K562 (cell line): ENCODE results near the gene SERTAD1. TPM values are rescaled to one million over a fixed set of nuclear protein-coding genes. Genes with fewer than 3 reads are reported as not detected.

Source experiments
- ETV5 ChIP-seq: sonication (generic); formaldehyde crosslinking; IDR thresholded peaks from 2 replicates; pipeline ENCODE4 v1.4.0; 2020; ENCODE audit warnings: low read depth, mild to moderate bottlenecking, missing genetic modification reagents
- FIP1L1 ChIP-seq: fragments of 200-400 bp; formaldehyde crosslinking; IDR thresholded peaks from 2 replicates; pipeline ENCODE4 v1.6.1; 2018; ENCODE audit warnings: mild to moderate bottlenecking, low read depth, low read length; ENCODE audit not compliant: poor library complexity, severe bottlenecking
- GTF2E2 ChIP-seq: fragments of 200-800 bp; sonication (Bioruptor generic); IDR thresholded peaks from 2 replicates; pipeline ENCODE4 v1.6.1; 2016; ENCODE audit warnings: missing genetic modification characterization, missing compliant biosample characterization
- GTF2F1 ChIP-seq: IDR thresholded peaks from 2 replicates; pipeline ENCODE4 v1.6.1; 2011; ENCODE audit warnings: low read depth, low read length, improper control_type of control experiment
- HNRNPK ChIP-seq: fragments of 200-400 bp; formaldehyde crosslinking; IDR thresholded peaks from one replicate; pipeline ENCODE4 v1.6.1; 2018; ENCODE audit warnings: mild to moderate bottlenecking, low read depth, low read length; ENCODE audit not compliant: poor library complexity, severe bottlenecking
- HNRNPLL ChIP-seq: fragments of 200-400 bp; formaldehyde crosslinking; IDR thresholded peaks from 2 replicates; pipeline ENCODE4 v1.6.1; 2017; ENCODE audit warnings: low read length, low read depth, mild to moderate bottlenecking; ENCODE audit not compliant: poor library complexity, severe bottlenecking
- NFIC ChIP-seq: fragments of 450-650 bp; IDR thresholded peaks from 2 replicates; pipeline ENCODE4 v1.6.1; 2017; ENCODE audit warnings: mild to moderate bottlenecking, inconsistent platforms
- POU5F1 ChIP-seq: fragments of 150-350 bp; IDR thresholded peaks from 2 replicates; pipeline ENCODE4 v1.6.1; 2014; ENCODE audit warnings: borderline replicate concordance, low read length, low read depth, mild to moderate bottlenecking; ENCODE audit not compliant: partially characterized antibody
- RBM15 ChIP-seq: fragments of 200-400 bp; formaldehyde crosslinking; IDR thresholded peaks from 2 replicates; pipeline ENCODE4 v1.6.1; 2018; ENCODE audit warnings: mild to moderate bottlenecking, low read length, moderate library complexity; ENCODE audit not compliant: insufficient read depth
- RNF2 ChIP-seq: sonication (generic); IDR thresholded peaks from 2 replicates; pipeline ENCODE4 v1.6.1; 2016
- polyA plus RNA-seq, 8 experiments: library from polyadenylated mRNA; depleted of rRNA in 4 of 8; stranded (reverse) in 5 of 8; unstranded in 3 of 8; fragments of >200 nt; fragmentation: Nextera tagmentation in 2 of 8; fragmentation: Illumina TruSeq in 1 of 8; extraction: Ambion mirVana in 2 of 8; extraction: Trizol in 1 of 8; gene quantifications; 2 replicates each; pipeline versions ENCODE4 v1.2.1 to v1.2.3, GENCODE V29; 2011 to 2014; ENCODE audit warnings: inconsistent platforms in 1 of 8, missing spikeins in 1 of 8
- total RNA-seq, 7 experiments: library from RNA; depleted of rRNA in 6 of 7; stranded (reverse); fragments of >200 nt in 6 of 7; fragmentation: Illumina TruSeq in 2 of 7; extraction: Trizol in 2 of 7; gene quantifications; 2 replicates each; pipeline versions ENCODE4 v1.2.1 to v1.2.3, GENCODE V29; 2011 to 2021; ENCODE audit warnings: low replicate concordance in 1 of 7
- TF ChIP-seq, protein P1 (sequence below): fragments of 450-650 bp; IDR thresholded peaks from 2 replicates; pipeline ENCODE4 v1.6.1; 2016; ENCODE audit warnings: low read depth, mild to moderate bottlenecking, moderate library complexity
- TF ChIP-seq, protein P2 (sequence below): IDR thresholded peaks from 2 replicates; pipeline ENCODE4 v1.6.1; 2011; ENCODE audit not compliant: insufficient read length; ENCODE audit errors: extremely low read depth
- TF ChIP-seq, protein P3 (sequence below): sonication (generic); formaldehyde crosslinking; IDR thresholded peaks from 2 replicates; pipeline ENCODE4 v1.8.1; 2023; ENCODE audit warnings: mild to moderate bottlenecking, missing genetic modification reagents
- TF ChIP-seq, protein P4 (sequence below), 2 experiments: fragments of 450-650 bp in 1 of 2; sonication (generic) in 1 of 2; formaldehyde crosslinking in 1 of 2; IDR thresholded peaks; 2 replicates each; pipeline versions ENCODE4 v1.7.1 to v1.9.0; 2016 to 2022; ENCODE audit warnings: inconsistent platforms in 1 of 2, mild to moderate bottlenecking in 1 of 2, missing genetic modification reagents in 1 of 2

Gene SERTAD1
- total and polyA plus RNA-seq, 9 of the 15 experiments (the other 6 are each of a cell fraction or from before 2014, with no cell fraction given): 0.15 to 8.7 (median 4.9) TPM

DNA sequence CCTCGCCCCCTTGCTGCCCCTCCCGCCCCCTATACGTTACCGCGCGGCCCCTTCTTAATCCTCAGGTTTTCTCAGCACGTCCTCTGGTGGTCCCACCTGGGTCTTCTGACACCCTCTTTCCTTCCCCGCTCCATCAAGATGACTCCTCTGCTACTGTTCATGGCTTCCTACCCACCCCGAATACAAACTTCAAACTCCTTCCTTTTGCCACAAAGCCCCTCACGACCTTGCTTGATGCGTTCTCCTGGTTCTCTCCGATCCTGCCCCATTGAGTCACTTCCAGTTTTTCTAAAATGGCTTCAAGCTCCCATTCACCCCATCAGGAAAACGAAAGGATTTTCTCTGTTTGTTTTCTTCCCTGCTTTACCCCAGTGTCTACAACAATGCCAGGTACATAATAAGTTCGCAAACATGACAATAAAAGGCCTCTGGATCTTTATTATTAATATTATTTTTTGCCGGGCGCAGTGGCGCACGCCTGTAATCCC is 19.1 kb upstream of the SERTAD1 start (continued):
- TF ChIP-seq, protein P1, sequence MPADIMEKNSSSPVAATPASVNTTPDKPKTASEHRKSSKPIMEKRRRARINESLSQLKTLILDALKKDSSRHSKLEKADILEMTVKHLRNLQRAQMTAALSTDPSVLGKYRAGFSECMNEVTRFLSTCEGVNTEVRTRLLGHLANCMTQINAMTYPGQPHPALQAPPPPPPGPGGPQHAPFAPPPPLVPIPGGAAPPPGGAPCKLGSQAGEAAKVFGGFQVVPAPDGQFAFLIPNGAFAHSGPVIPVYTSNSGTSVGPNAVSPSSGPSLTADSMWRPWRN: no peak
- TF ChIP-seq, protein P2, sequence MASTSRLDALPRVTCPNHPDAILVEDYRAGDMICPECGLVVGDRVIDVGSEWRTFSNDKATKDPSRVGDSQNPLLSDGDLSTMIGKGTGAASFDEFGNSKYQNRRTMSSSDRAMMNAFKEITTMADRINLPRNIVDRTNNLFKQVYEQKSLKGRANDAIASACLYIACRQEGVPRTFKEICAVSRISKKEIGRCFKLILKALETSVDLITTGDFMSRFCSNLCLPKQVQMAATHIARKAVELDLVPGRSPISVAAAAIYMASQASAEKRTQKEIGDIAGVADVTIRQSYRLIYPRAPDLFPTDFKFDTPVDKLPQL: no peak
- TF ChIP-seq RBM15 (no peak), HNRNPK (no peak), ETV5 (CRISPR knock-in tag) (no peak), FIP1L1 (no peak), HNRNPLL (no peak), POU5F1 (no peak), RNF2 (no peak), NFIC (no peak), GTF2E2 (tag) (no peak), GTF2F1 (no peak)
- TF ChIP-seq, protein P3, sequence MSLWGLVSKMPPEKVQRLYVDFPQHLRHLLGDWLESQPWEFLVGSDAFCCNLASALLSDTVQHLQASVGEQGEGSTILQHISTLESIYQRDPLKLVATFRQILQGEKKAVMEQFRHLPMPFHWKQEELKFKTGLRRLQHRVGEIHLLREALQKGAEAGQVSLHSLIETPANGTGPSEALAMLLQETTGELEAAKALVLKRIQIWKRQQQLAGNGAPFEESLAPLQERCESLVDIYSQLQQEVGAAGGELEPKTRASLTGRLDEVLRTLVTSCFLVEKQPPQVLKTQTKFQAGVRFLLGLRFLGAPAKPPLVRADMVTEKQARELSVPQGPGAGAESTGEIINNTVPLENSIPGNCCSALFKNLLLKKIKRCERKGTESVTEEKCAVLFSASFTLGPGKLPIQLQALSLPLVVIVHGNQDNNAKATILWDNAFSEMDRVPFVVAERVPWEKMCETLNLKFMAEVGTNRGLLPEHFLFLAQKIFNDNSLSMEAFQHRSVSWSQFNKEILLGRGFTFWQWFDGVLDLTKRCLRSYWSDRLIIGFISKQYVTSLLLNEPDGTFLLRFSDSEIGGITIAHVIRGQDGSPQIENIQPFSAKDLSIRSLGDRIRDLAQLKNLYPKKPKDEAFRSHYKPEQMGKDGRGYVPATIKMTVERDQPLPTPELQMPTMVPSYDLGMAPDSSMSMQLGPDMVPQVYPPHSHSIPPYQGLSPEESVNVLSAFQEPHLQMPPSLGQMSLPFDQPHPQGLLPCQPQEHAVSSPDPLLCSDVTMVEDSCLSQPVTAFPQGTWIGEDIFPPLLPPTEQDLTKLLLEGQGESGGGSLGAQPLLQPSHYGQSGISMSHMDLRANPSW (CRISPR knock-in tag): no peak
- TF ChIP-seq, protein P4, sequence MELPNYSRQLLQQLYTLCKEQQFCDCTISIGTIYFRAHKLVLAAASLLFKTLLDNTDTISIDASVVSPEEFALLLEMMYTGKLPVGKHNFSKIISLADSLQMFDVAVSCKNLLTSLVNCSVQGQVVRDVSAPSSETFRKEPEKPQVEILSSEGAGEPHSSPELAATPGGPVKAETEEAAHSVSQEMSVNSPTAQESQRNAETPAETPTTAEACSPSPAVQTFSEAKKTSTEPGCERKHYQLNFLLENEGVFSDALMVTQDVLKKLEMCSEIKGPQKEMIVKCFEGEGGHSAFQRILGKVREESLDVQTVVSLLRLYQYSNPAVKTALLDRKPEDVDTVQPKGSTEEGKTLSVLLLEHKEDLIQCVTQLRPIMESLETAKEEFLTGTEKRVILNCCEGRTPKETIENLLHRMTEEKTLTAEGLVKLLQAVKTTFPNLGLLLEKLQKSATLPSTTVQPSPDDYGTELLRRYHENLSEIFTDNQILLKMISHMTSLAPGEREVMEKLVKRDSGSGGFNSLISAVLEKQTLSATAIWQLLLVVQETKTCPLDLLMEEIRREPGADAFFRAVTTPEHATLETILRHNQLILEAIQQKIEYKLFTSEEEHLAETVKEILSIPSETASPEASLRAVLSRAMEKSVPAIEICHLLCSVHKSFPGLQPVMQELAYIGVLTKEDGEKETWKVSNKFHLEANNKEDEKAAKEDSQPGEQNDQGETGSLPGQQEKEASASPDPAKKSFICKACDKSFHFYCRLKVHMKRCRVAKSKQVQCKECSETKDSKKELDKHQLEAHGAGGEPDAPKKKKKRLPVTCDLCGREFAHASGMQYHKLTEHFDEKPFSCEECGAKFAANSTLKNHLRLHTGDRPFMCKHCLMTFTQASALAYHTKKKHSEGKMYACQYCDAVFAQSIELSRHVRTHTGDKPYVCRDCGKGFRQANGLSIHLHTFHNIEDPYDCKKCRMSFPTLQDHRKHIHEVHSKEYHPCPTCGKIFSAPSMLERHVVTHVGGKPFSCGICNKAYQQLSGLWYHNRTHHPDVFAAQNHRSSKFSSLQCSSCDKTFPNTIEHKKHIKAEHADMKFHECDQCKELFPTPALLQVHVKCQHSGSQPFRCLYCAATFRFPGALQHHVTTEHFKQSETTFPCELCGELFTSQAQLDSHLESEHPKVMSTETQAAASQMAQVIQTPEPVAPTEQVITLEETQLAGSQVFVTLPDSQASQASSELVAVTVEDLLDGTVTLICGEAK (IDR thresholded peaks at IDR 0.05): 0 out of 2 replicates have a peak, but pooled peaks have one; percentile 32
- TF ChIP-seq, protein P4 (CRISPR knock-in tag; IDR thresholded peaks at IDR 0.05): no peak
